ENCODE measurements around the gene MSMP. TPM values are rescaled to one million over a fixed set of nuclear protein-coding genes. Genes with fewer than 3 reads are reported as not detected.

MSMP gene
- total RNA-seq, 1 donor from 2014 or later, result not detected

DNA sequence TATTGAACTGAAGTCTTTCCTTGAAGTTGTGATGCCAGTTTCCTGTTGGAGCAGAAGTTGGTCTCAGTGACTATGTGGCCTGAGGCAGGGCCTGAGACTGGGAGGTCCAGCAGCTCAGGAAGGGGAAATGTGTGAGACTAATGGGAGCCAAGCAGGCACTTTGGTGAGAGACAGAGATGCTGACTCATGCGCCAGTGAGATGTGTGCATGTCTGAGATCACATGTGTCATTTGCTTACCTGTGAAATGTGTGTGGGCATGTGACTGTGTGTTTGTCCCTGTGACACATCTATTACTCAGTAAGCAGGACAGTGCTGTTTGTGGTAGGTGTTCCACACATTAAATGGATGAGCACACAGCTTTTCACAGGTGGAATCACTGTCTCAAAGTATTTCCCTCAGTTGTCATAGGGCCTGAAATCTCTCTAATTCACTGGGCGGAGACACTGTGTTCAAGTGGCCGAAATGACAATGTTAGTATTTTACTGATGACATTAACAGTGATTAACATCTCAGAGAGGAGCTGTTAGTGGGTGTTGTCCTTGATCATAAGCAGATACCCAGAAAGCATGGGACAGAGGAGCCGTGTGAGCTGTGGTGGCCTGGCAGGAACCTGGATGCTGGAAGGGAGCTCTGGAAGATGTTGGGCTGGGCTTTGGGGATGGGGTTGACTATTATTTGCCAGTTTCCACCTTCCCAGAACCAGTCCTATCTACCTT lies 44.7 kb upstream of the MSMP start:
- no peaks in the 10 kb centered on the region for H3K9me3 Mint-ChIP-seq
- Histone ChIP-seq H2AFZ (replicated peaks) (no peak overlapping the region), H3F3A (ENCODE audit: low read depth) (no peaks in the 10 kb centered on the region), H3K4me1 (no peaks in the 10 kb centered on the region), H4K20me1 (ENCODE audit: low read depth) (no peaks in the 10 kb centered on the region), H3K27ac (no peak overlapping the region), H3K79me2 (ENCODE audit: low read depth) (no peaks in the 10 kb centered on the region), H3K4me3 (no peak overlapping the region), H3K27me3 (no peaks in the 10 kb centered on the region), H3K4me2 (no peak overlapping the region), H3K36me3 (no peaks in the 10 kb centered on the region), H3K9me3 (ENCODE audit: low read depth) (no peaks in the 10 kb centered on the region), H3K9ac (no peak overlapping the region)
- H3K36me3 Mint-ChIP-seq, result peaks cover 8% of the 10 kb centered on the region
- peaks cover 2% of the 10 kb centered on the region for H3K27me3 Mint-ChIP-seq (ENCODE audit: insufficient read depth, low read depth)
- no peak for TF ChIP-seq EZH2 (IDR thresholded peaks at IDR 0.05)
- TF ChIP-seq EZH2phosphoT487 (IDR thresholded peaks at IDR 0.05), result no peak
- TF ChIP-seq CTCF (IDR thresholded peaks at IDR 0.05), result no peak
- H3K4me1 Mint-ChIP-seq, result peaks cover 3% of the 10 kb centered on the region
- H3K27ac Mint-ChIP-seq, result no peak overlapping the region
- no peak for DNase-seq (ENCODE audit: low spot score)
- no peak overlapping the region for H3K4me3 Mint-ChIP-seq

DNA sequence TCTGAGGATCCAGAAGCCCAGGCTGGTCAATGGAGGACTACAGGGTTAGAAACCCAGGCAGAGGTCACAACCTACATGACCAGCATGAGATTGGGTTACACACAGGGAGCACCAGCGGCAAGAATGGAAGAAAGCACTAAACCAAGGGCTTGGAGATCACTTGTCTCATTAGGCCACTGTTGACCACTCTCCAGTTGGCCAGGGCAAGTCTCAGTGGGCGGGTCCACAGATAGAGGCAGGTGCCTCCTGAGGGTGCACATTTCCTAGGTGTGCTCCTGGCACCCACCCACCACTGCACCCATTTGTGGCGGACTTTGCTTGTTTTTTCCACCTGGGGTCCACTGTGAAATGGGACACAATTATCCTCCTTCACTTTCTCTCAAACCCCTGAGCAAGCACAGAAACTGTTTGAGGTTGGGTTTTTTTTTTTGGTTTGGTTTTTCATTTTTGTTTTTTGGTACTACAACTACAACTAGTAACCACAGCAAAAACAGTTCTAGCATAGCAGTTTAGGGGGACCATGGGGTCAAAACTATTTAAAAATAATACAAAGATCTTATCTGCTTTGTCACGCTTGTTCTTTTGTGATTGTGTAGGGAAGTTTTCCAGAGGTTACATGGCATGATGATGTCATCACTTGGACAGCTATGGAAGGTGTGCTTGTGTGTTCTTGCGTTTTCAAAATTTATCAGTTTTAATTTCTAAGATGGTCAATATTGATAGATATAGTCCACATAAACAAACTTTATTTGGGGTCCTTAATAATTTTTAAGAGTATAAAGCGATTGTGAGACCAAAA lies 43.4 kb upstream of the MSMP start:
- peaks cover 2% of the 10 kb centered on the region for H3K27me3 Mint-ChIP-seq (ENCODE audit: insufficient read depth, low read depth)

DNA sequence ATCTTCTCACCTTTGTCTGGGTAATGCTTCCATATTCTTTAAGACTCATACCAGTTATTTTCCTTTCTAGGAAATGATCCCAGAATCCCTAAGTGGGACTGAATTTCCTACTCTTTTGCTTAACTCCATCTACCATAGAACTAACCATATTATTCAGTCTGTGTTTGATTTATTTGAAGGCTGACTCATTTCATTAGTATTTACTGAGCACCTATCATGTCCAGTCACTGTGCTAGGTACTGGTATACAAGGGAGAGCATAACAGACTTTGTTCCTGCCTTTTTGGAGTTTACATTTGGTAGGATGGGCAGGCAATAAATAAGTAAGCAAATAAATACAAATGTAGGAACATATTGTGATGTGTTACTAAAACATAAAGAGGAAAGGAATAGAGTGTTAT lies 41.6 kb upstream of the MSMP start:
- no peak overlapping the region for H3K4me3 ChIP-seq
- H3K27ac Mint-ChIP-seq, result no peak overlapping the region
- H3K9me3 Mint-ChIP-seq, result no peaks in the 10 kb centered on the region
- H3K27ac ChIP-seq, result no peak overlapping the region
- peaks cover 14% of the 10 kb centered on the region for H3K4me1 Mint-ChIP-seq
- H4K20me1 ChIP-seq (ENCODE audit: low read depth), result no peaks in the 10 kb centered on the region
- H3K9me3 ChIP-seq (ENCODE audit: low read depth), result no peaks in the 10 kb centered on the region
- H3K4me2 ChIP-seq, result no peak overlapping the region
- H3K36me3 ChIP-seq, result no peaks in the 10 kb centered on the region
- H3K4me1 ChIP-seq, result peaks cover 4% of the 10 kb centered on the region
- H3K27me3 Mint-ChIP-seq (ENCODE audit: insufficient read depth, low read depth), result peaks cover 4% of the 10 kb centered on the region
- H3K9ac ChIP-seq, result no peak overlapping the region
- no peak for DNase-seq (ENCODE audit: low spot score)
- H3F3A ChIP-seq (ENCODE audit: low read depth), result no peaks in the 10 kb centered on the region
- H2AFZ ChIP-seq (replicated peaks), result no peak overlapping the region
- TF ChIP-seq CTCF (IDR thresholded peaks at IDR 0.05) (no peak), EZH2 (IDR thresholded peaks at IDR 0.05) (no peak), EZH2phosphoT487 (IDR thresholded peaks at IDR 0.05) (no peak)
- no peaks in the 10 kb centered on the region for H3K79me2 ChIP-seq (ENCODE audit: low read depth)
- no peaks in the 10 kb centered on the region for H3K36me3 Mint-ChIP-seq
- no peak overlapping the region for H3K4me3 Mint-ChIP-seq
- H3K27me3 ChIP-seq, result no peaks in the 10 kb centered on the region

More for the DNA sequence above, 43.4 kb upstream of the MSMP start:
- no peak overlapping the region for H3K27ac ChIP-seq
- no peaks in the 10 kb centered on the region for H3K79me2 ChIP-seq (ENCODE audit: low read depth)
- no peaks in the 10 kb centered on the region for H3K4me1 ChIP-seq
- no peaks in the 10 kb centered on the region for H3K9me3 ChIP-seq (ENCODE audit: low read depth)
- H3K36me3 ChIP-seq, result no peaks in the 10 kb centered on the region
- no peak overlapping the region for H3K4me3 ChIP-seq
- no peak overlapping the region for H3K27ac Mint-ChIP-seq
- no peaks in the 10 kb centered on the region for H4K20me1 ChIP-seq (ENCODE audit: low read depth)
- H3K9ac ChIP-seq, result no peak overlapping the region
- H3K36me3 Mint-ChIP-seq, result peaks cover 5% of the 10 kb centered on the region
- no peaks in the 10 kb centered on the region for H3K9me3 Mint-ChIP-seq
- TF ChIP-seq EZH2phosphoT487 (IDR thresholded peaks at IDR 0.05), result no peak
- TF ChIP-seq EZH2 (IDR thresholded peaks at IDR 0.05), result no peak
- TF ChIP-seq CTCF (IDR thresholded peaks at IDR 0.05), result no peak
- no peak overlapping the region for H3K4me3 Mint-ChIP-seq
- DNase-seq (ENCODE audit: low spot score), result no peak
- no peak overlapping the region for H3K4me2 ChIP-seq
- no peak overlapping the region for H2AFZ ChIP-seq (replicated peaks)
- no peaks in the 10 kb centered on the region for H3K27me3 ChIP-seq
- H3K4me1 Mint-ChIP-seq, result peaks cover 9% of the 10 kb centered on the region
- no peaks in the 10 kb centered on the region for H3F3A ChIP-seq (ENCODE audit: low read depth)

Data from neural progenitor cell (in vitro differentiated cells).